GM19395 (cell line): ENCODE data around the gene STK32A.

Experiments used
- ATAC-seq: cut with Tn5 transposase; IDR thresholded peaks from one replicate; pipeline ENCODE4 v1.9.1; 2021; ENCODE audit warnings: mild to moderate bottlenecking, moderate library complexity; ENCODE audit not compliant: unreplicated experiment

STK32A gene

DNA sequence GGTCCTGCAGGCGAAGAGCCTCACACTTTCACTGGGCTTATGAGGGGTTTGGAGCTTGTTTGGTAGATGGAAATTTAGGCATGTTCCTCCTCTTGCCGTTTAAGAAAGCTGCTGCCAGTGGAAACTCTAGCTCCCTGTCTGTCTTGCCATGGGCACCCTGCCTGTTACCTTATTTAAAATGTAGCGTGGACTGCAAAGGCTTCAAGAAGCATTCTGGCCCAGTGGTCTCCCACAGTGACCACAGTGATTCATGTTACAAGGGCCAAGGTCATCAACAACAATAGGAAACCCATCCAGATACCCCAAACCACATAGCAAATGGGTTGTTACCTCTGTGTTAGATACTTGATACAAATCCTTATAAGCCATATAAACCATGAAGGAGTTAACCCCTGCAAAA is 178.4 kb downstream of the STK32A start:
- no peak for ATAC-seq

DNA sequence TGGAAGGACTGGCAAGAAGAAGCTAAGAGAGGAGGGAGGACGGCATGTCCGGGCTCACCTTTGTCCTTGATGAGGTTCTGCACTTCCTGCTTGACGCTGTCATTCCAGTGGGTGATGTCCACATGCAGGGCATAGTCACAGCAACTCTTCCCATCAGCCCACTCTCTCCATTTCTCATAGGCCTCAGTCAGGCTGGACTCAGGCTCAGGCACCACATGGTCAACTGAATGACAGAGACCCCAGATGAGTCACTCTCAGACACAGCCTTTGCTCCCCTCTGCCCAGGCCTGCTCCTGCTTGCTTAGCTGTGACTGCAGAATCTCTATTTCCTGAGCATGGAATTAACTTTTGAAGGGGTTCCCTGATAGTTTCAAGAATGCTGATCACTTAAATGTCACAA is 180.8 kb downstream of the STK32A start:
- ATAC-seq, result no peak

DNA sequence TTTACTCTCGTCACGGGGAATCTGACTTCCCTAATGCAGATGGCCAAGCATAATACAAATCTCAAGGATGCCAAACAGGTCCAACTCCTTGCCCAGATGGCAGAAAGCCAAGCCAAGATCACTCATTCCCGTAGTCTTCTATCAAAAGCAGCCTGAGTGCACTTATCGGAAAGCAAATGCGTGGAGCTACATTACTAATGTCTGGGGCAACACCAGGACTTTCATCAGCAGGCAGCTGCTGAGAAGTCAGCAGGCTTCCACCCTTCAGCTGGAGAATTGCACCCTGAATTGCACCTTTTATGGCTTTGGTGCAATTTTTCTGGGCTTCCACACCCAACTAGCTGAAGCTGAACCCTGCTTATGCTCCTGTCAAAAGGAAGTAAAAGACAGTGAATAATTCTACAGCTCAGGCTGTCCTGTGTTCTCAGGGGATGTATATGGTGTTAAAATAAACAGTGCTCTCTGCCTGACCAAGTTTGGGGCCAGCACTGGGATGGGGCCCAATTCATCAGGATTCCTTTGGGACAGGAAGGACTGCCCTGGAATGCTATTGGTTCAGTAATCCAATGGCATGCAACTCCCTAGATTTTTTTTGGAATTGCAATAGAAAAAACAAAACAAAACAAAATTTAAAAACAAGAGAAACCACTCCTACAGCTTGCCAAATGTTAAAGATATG is 182.4 kb downstream of the STK32A start:
- no peak for ATAC-seq

DNA sequence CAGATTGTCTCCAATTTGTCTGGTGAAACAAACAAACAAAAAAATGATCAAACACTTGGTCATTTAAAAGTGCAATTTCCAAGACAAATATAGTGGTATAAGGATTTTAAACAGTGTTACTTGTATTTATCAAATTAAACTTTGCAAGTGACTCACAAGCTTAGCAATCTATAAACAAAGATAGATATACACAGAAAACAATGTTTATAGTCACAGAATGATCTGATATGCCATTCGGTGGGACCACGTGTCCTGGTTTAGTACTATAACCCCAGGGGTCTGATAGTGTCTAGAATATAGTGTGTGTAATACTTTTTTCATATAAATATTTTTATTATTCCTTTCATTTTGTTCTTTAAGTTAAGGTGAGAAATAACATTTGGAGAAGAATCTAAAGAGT is 183.8 kb downstream of the STK32A start:
- no peak for ATAC-seq

DNA sequence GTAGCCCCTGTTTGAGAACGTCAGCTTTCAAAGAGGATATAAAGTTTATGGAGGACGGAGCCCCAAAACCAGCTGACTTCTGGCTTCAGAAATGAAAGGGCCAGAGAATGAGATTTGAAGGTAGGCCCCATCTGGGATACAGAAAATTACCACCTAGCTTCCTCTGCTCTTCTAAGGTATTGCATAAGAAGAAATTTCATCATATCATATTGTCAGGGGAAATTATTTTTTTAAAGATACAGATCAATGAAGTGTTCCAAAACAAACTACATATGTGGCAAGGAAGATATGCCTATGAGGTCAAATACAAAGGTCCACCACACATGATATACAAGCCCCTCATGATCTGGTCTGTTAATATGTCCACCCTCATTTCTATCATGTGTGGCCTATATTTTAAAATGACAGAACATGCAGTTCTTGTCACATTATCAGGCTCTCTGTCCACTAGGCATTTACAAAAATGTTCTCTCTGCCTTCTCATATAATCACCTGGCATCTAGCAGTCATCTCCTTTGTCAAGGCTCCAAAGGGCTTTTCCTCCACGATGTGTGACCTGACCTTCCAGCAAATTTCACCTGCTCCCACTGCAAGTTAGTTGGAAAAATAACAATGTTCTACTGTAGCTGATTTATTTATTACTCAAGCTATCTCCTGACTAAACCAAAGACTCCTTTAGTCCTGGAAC is 192.0 kb downstream of the STK32A start:
- no peak for ATAC-seq

DNA sequence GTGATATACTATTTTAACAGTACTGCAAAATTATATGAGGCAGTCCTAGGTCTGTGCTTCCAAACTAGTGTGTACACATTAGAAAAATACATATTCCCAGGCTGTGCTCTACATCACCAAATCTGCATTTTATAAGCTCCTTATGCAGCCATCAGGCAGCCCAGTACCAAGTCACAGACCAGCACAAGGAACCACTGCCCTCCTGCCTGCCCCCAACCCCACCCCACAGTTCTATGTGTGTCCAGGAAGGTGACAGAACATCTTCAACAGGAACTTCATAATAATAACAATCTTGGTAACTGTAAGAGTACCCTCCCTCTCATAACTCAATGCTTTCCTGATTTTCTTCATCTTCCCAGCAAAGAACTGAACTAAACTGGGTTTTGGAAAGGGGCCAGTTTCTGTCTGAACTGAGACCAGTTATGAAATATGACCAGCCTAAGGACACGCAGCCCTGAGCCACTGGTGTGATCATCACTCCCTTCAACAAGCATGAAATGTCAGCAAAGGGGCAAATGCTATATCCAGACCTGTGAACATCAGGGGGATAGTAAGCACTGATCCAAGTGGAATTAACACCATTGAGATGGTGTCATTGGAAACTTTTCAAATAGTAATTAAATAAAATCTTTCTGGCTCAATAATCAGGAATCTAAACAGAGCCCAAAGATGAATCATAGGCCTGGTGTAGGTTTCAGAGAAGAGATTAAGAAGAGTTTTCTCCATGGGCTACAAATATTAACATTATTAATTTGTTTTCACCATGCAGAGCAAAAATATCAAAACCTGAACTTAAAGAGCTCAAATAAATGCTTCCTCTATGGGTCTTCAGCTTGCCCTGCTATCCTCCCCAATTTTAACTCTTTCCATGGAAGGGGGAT is 192.9 kb downstream of the STK32A start:
- ATAC-seq, result no peak

DNA sequence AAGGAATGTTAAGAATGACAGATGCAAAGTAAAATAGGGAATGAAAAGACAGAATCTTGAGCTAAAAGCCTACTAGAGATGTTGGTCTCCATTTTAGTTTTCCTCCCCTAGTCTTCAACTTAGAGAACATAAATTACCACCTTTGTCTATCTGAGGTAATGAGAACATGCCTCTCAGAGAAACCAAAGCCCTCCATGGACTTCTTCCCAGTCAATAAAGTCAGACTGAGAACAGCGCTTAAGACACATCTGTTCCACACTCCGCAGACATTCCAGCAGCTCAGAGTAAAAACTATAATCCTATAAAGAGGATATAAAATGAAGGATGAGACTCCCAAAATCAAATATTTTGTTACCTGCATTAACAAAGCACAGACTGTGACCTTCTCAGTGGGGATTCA is 195.8 kb downstream of the STK32A start:
- ATAC-seq, result no peak

DNA sequence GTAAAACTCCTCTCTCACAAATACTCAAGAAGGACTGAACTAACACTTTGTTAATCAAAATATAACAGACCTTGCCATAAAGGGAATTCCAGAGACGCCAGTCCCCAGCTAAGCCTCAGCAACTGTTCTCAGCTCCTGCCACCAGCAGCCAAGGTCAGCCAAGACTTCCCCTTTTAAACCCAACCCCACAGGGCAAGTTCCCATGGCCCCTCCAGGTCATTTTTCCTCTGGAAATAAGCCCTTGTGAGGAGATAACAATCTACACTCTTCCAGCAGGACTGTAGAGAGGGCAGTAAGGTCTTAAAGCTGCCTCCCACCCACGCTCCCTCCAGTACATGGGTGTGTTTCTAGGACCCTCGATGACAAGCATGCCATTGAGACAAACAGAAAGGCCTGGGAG is 196.8 kb downstream of the STK32A start:
- no peak for ATAC-seq

DNA sequence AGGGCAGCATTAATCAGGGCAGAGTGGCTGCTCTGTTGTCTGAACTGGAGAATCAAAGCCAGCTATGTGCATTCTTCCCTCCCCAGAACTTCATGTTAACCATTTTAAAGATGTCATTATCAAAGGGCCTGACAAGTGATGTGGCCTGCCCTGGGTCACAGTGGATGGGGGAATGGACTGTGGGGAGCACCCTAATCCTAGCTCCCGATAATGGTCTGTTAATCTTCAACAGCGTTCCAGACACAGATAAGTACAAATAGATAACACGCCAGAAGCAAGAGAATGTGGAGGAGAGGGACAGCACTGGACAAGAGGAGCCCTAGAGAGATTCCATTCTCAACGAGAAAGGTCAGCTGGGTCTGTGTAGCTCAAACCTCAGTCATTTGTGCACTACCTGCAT is 197.5 kb downstream of the STK32A start:
- no peak for ATAC-seq

DNA sequence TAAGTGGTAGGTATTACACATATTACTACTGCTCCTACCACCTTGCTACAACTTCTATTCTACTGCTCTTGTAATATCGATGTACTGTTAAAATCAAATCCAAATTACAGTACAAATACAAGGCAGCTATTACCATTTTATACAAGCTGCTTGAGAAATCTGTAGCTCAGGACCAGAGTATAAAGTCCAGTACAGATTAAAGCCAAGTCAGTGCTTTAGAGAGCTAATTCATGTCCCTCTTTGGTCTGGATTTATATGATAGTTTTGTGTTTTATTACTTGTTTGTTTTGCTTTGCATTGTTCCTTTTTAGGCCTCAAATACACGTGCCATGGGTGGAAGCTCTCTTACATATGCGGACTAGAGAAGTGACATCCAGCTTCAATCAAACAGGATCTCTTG is 199.2 kb downstream of the STK32A start:
- no peak for ATAC-seq

DNA sequence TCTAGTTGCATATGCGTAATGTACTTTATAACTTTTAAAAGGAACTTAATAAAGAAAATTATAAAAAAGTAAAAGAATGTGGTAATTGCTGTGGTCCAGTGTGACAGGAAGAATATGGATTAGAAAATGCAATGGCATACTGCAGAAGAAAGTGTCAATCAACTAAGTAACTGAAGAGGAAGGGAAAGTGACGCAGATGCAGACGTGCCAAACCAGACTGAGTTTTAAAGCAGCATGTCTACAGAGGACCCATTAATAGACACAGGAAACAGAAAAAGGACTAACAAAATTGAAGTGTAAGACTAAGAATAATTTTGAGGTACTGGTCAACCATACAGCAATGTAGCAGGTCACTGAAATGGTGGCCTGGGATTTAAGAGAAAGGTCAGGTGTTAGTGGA is 201.8 kb downstream of the STK32A start:
- peak; percentile 68 for ATAC-seq

DNA sequence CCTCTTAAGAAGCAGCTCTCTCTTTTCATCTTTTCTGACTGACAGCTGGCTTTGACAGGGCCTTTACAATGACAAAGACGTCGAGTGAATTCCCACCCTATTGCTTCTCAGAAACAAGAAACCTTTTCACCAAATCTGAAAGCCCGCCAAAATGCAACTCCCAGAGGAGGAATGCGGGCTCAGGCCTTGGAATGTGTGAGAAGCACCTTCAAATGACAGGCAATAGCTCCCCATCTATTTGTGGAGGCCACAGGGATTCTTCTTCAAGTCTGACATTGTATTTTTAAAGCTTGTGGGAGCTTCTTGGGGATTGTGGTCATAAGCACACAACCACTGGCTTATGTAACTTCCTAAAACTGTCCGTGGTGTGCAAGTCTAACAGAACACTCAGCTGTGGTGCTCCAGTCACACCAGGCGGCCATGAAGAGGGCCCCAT is 202.4 kb downstream of the STK32A start:
- no peak for ATAC-seq
